ENCODE data around the gene DPP6. TPM values are rescaled to one million over a fixed set of nuclear protein-coding genes. Genes with fewer than 3 reads are reported as not detected.

The DPP6 gene
- total RNA-seq, 1 experiment from 2014 or later: not detected

- ChIA-PET CTCF (no interaction called here), POLR2A (no interaction called here)
- TF ChIP-seq JUN (CRISPR knock-in tag; IDR thresholded peaks at IDR 0.05): no peak
- Mint-ChIP-seq H3K27ac (no peak overlapping the region), H3K9me3 (peaks cover 89% of the 10 kb centered on the region), H3K36me3 (peaks cover 88% of the 10 kb centered on the region), H3K27me3 (ENCODE audit: low read depth) (peaks cover 23% of the 10 kb centered on the region), H3K4me3 (no peak overlapping the region), H3K4me1 (no peaks in the 10 kb centered on the region)
- ATAC-seq (no peak), DNase-seq (ENCODE audit: low spot score) (no peak)
Observed at GRCh38 chr7:154836021-154836448, 783.8 kb downstream of the DPP6 start.

GRCh38 chr7:154837087-154837486 lies 784.9 kb downstream of the DPP6 start:
- CTCF ChIA-PET: no interaction called here
- no peaks in the 10 kb centered on the region for H3K4me1 Mint-ChIP-seq
- H3K27ac Mint-ChIP-seq: no peak overlapping the region
- ATAC-seq: no peak
- peaks cover 28% of the 10 kb centered on the region for H3K27me3 Mint-ChIP-seq (ENCODE audit: low read depth)
- TF ChIP-seq, protein P1, sequence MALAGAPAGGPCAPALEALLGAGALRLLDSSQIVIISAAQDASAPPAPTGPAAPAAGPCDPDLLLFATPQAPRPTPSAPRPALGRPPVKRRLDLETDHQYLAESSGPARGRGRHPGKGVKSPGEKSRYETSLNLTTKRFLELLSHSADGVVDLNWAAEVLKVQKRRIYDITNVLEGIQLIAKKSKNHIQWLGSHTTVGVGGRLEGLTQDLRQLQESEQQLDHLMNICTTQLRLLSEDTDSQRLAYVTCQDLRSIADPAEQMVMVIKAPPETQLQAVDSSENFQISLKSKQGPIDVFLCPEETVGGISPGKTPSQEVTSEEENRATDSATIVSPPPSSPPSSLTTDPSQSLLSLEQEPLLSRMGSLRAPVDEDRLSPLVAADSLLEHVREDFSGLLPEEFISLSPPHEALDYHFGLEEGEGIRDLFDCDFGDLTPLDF (CRISPR knock-in tag; IDR thresholded peaks at IDR 0.05): no peak
- no peak for TF ChIP-seq ESRRA (CRISPR knock-in tag; IDR thresholded peaks at IDR 0.05; ENCODE audit: borderline replicate concordance)
- TF ChIP-seq FOXK1 (CRISPR knock-in tag; IDR thresholded peaks at IDR 0.05): no peak
- no peak for TF ChIP-seq ZNF121 (CRISPR knock-in tag; IDR thresholded peaks at IDR 0.05)
- no peak for TF ChIP-seq CREM (CRISPR knock-in tag; IDR thresholded peaks at IDR 0.05)
- TF ChIP-seq, protein P2, sequence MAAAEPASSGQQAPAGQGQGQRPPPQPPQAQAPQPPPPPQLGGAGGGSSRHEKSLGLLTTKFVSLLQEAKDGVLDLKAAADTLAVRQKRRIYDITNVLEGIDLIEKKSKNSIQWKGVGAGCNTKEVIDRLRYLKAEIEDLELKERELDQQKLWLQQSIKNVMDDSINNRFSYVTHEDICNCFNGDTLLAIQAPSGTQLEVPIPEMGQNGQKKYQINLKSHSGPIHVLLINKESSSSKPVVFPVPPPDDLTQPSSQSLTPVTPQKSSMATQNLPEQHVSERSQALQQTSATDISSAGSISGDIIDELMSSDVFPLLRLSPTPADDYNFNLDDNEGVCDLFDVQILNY (CRISPR knock-in tag; IDR thresholded peaks at IDR 0.05): no peak
- no peak for TF ChIP-seq ZNF317 (CRISPR knock-in tag; IDR thresholded peaks at IDR 0.05; ENCODE audit: borderline replicate concordance, low read depth)
- TF ChIP-seq ETV6 (CRISPR knock-in tag; IDR thresholded peaks at IDR 0.05): no peak
- no peak for TF ChIP-seq ZMAT4 (CRISPR knock-in tag; IDR thresholded peaks at IDR 0.05)
- TF ChIP-seq JAZF1 (CRISPR knock-in tag; IDR thresholded peaks at IDR 0.05): no peak
- no peak for TF ChIP-seq E2F4 (CRISPR knock-in tag; IDR thresholded peaks at IDR 0.05; ENCODE audit: borderline replicate concordance, low read depth)
- TF ChIP-seq ZNF532 (CRISPR knock-in tag; IDR thresholded peaks at IDR 0.05; ENCODE audit: borderline replicate concordance): no peak
- no peak for TF ChIP-seq CBFB (CRISPR knock-in tag; IDR thresholded peaks at IDR 0.05; ENCODE audit: low read depth)
- TF ChIP-seq, protein P3, sequence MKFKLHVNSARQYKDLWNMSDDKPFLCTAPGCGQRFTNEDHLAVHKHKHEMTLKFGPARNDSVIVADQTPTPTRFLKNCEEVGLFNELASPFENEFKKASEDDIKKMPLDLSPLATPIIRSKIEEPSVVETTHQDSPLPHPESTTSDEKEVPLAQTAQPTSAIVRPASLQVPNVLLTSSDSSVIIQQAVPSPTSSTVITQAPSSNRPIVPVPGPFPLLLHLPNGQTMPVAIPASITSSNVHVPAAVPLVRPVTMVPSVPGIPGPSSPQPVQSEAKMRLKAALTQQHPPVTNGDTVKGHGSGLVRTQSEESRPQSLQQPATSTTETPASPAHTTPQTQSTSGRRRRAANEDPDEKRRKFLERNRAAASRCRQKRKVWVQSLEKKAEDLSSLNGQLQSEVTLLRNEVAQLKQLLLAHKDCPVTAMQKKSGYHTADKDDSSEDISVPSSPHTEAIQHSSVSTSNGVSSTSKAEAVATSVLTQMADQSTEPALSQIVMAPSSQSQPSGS (CRISPR knock-in tag; IDR thresholded peaks at IDR 0.05; ENCODE audit: borderline replicate concordance, low read depth): no peak
- TF ChIP-seq FOXP1 (CRISPR knock-in tag; IDR thresholded peaks at IDR 0.05; ENCODE audit: borderline replicate concordance): no peak
- TF ChIP-seq NR2C2 (CRISPR knock-in tag; IDR thresholded peaks at IDR 0.05): no peak
- no peak for TF ChIP-seq MYBL2 (CRISPR knock-in tag; IDR thresholded peaks at IDR 0.05)
- TF ChIP-seq, protein P4, sequence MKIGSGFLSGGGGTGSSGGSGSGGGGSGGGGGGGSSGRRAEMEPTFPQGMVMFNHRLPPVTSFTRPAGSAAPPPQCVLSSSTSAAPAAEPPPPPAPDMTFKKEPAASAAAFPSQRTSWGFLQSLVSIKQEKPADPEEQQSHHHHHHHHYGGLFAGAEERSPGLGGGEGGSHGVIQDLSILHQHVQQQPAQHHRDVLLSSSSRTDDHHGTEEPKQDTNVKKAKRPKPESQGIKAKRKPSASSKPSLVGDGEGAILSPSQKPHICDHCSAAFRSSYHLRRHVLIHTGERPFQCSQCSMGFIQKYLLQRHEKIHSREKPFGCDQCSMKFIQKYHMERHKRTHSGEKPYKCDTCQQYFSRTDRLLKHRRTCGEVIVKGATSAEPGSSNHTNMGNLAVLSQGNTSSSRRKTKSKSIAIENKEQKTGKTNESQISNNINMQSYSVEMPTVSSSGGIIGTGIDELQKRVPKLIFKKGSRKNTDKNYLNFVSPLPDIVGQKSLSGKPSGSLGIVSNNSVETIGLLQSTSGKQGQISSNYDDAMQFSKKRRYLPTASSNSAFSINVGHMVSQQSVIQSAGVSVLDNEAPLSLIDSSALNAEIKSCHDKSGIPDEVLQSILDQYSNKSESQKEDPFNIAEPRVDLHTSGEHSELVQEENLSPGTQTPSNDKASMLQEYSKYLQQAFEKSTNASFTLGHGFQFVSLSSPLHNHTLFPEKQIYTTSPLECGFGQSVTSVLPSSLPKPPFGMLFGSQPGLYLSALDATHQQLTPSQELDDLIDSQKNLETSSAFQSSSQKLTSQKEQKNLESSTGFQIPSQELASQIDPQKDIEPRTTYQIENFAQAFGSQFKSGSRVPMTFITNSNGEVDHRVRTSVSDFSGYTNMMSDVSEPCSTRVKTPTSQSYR (CRISPR knock-in tag; IDR thresholded peaks at IDR 0.05): no peak
- no peak for TF ChIP-seq CTCF (IDR thresholded peaks at IDR 0.05)
- peaks cover 90% of the 10 kb centered on the region for H3K9me3 Mint-ChIP-seq
- peaks cover 79% of the 10 kb centered on the region for H3K36me3 Mint-ChIP-seq
- no peak overlapping the region for H3K4me3 Mint-ChIP-seq
- DNase-seq (ENCODE audit: low spot score): no peak
- POLR2A ChIA-PET: no interaction called here
